IMR-90 (cell line): ENCODE data around the gene METTL8. TPM values are rescaled to one million over a fixed set of nuclear protein-coding genes. Genes with fewer than 3 reads are reported as not detected.

Experiments used
- ATAC-seq: fragments of 200-7000 bp; cut with Tn5 transposase; 2 replicates; pipeline ENCODE4 v1.9.1; 2020; ENCODE audit warnings: low read depth, mild to moderate bottlenecking, moderate library complexity
- BruUV-seq: library from RNA; stranded (reverse); fragments of 400-500 nt; replicated peaks from 2 replicates; lab custom pipeline; 2021; lab: Mats Ljungman, UMichigan
- CTCF ChIA-PET: fragments of 300-600 bp; formaldehyde crosslinking; extraction: SDS; loops from one replicate; lab custom pipeline; 2021; ENCODE audit warnings: antibody characterized with exemption; lab: Yijun Ruan, JAX
- POLR2A ChIA-PET: fragments of 300-600 bp; sonication (Branson Sonifier 250); formaldehyde crosslinking; loops from one replicate; lab custom pipeline; 2022; ENCODE audit warnings: antibody characterized with exemption; ENCODE audit not compliant: unreplicated experiment; lab: Charles Lee
- DNase-seq: peaks from one replicate; pipeline ENCODE4 v3.0.0; 2013
- H2AFZ ChIP-seq: replicated peaks from 2 replicates; pipeline ENCODE3; 2013; ENCODE audit warnings: low read length, mild to moderate bottlenecking; ENCODE audit not compliant: poor library complexity
- H2AK5ac ChIP-seq: 2 replicates; pipeline ENCODE4 v1.6.1; 2013; ENCODE audit warnings: low read depth, low read length, inconsistent platforms
- H2AK9ac ChIP-seq: replicated peaks from 2 replicates; pipeline ENCODE3; 2013; ENCODE audit warnings: mild to moderate bottlenecking, low read depth, low read length, moderate library complexity; ENCODE audit not compliant: poor library complexity
- H2BK120ac ChIP-seq: 2 replicates; pipeline ENCODE4 v1.6.1; 2013; ENCODE audit warnings: low read depth, low read length, inconsistent platforms
- H2BK15ac ChIP-seq: 3 replicates; pipeline ENCODE4 v1.6.1; 2013; ENCODE audit warnings: low read depth, low read length, inconsistent platforms
- H2BK20ac ChIP-seq: 2 replicates; pipeline ENCODE4 v1.6.1; 2013; ENCODE audit warnings: low read depth, mild to moderate bottlenecking, inconsistent platforms, low read length, moderate library complexity
- H2BK5ac ChIP-seq: 2 replicates; pipeline ENCODE4 v1.6.1; 2013; ENCODE audit warnings: mild to moderate bottlenecking, low read depth, low read length, inconsistent platforms; ENCODE audit not compliant: poor library complexity, severe bottlenecking
- H3K14ac ChIP-seq: replicated peaks from 2 replicates; pipeline ENCODE4 v1.6.1; 2013; ENCODE audit warnings: low read depth, low read length, inconsistent platforms
- H3K18ac ChIP-seq: 2 replicates; pipeline ENCODE4 v1.6.1; 2013; ENCODE audit warnings: low read depth, low read length, control low read depth
- H3K23ac ChIP-seq: 2 replicates; pipeline ENCODE4 v1.6.1; 2013; ENCODE audit warnings: low read depth, low read length, inconsistent platforms
- H3K27ac ChIP-seq: 2 replicates; pipeline ENCODE4 v1.5.1; 2013; ENCODE audit warnings: mild to moderate bottlenecking, control low read depth, low read length; ENCODE audit not compliant: insufficient read depth
- H3K27me3 ChIP-seq: 2 replicates; pipeline ENCODE4 v1.6.1; 2013; ENCODE audit warnings: low read length; ENCODE audit not compliant: control insufficient read depth, insufficient read depth
- H3K36me3 ChIP-seq: 2 replicates; pipeline ENCODE4 v1.6.1; 2013; ENCODE audit warnings: low read length, mixed read lengths; ENCODE audit not compliant: control insufficient read depth, insufficient read depth
- H3K4ac ChIP-seq: 2 replicates; pipeline ENCODE4 v1.6.1; 2013; ENCODE audit warnings: low read depth, low read length, inconsistent platforms
- H3K4me1 ChIP-seq: 2 replicates; pipeline ENCODE4 v1.6.1; 2013; ENCODE audit warnings: low read length, mixed read lengths; ENCODE audit not compliant: control insufficient read depth, insufficient read depth
- H3K4me2 ChIP-seq: 2 replicates; pipeline ENCODE4 v1.6.1; 2013; ENCODE audit warnings: low read depth, mild to moderate bottlenecking, control low read depth, low read length, moderate library complexity
- H3K4me3 ChIP-seq: 2 replicates; pipeline ENCODE4 v1.5.1; 2013; ENCODE audit warnings: low read depth, mild to moderate bottlenecking, control low read depth, low read length, moderate library complexity; ENCODE audit not compliant: insufficient read depth
- H3K56ac ChIP-seq: 2 replicates; pipeline ENCODE4 v1.6.1; 2013; ENCODE audit warnings: low read length, inconsistent platforms; ENCODE audit not compliant: insufficient read depth; ENCODE audit errors: extremely low read depth
- H3K79me1 ChIP-seq, 2 experiments: 2 replicates each; pipeline ENCODE4 v1.6.1; 2013; ENCODE audit warnings: low read length in 2 of 2, inconsistent platforms in 1 of 2, low read depth in 1 of 2
- H3K9ac ChIP-seq: 2 replicates; pipeline ENCODE4 v1.6.1; 2013; ENCODE audit warnings: low read depth, low read length, control low read depth
- H3K9me1 ChIP-seq: 2 replicates; pipeline ENCODE4 v1.6.1; 2013; ENCODE audit warnings: low read length, inconsistent platforms; ENCODE audit not compliant: insufficient read depth
- H3K9me3 ChIP-seq: 2 replicates; pipeline ENCODE4 v1.6.1; 2013; ENCODE audit warnings: low read length; ENCODE audit not compliant: control insufficient read depth, insufficient read depth
- H4K20me1 ChIP-seq: 2 replicates; pipeline ENCODE4 v1.6.1; 2013; ENCODE audit warnings: low read length, inconsistent platforms; ENCODE audit not compliant: insufficient read depth
- H4K5ac ChIP-seq: 2 replicates; pipeline ENCODE4 v1.6.1; 2013; ENCODE audit warnings: mild to moderate bottlenecking, low read depth, low read length, control low read depth
- H4K8ac ChIP-seq, 2 experiments: 2 replicates each; pipeline ENCODE4 v1.6.1; 2013; ENCODE audit warnings: low read depth in 2 of 2, low read length in 2 of 2, control low read depth in 1 of 2, inconsistent platforms in 1 of 2
- H4K91ac ChIP-seq: 2 replicates; pipeline ENCODE4 v1.6.1; 2013; ENCODE audit warnings: low read depth, low read length, inconsistent platforms; ENCODE audit not compliant: insufficient read depth
- BHLHE40 ChIP-seq: fragments of 150-350 bp; IDR thresholded peaks from 2 replicates; pipeline ENCODE4 v1.6.1; 2016; ENCODE audit warnings: mild to moderate bottlenecking, low read depth, low read length
- CEBPB ChIP-seq: IDR thresholded peaks from 2 replicates; pipeline ENCODE4 v1.6.1; 2012; ENCODE audit warnings: low read depth, low read length, improper control_type of control experiment
- CHD1 ChIP-seq: IDR thresholded peaks from 2 replicates; pipeline ENCODE4 v1.6.1; 2012; ENCODE audit warnings: low read depth, low read length, improper control_type of control experiment
- FOS ChIP-seq: fragments of 150-350 bp; IDR thresholded peaks from 2 replicates; pipeline ENCODE4 v1.6.1; 2016; ENCODE audit warnings: low read depth, low read length
- MXI1 ChIP-seq: IDR thresholded peaks from 2 replicates; pipeline ENCODE4 v1.6.1; 2012; ENCODE audit warnings: low read depth, mild to moderate bottlenecking, low read length, moderate library complexity, borderline replicate concordance
- NFE2L2 ChIP-seq: fragments of 150-350 bp; IDR thresholded peaks from 2 replicates; pipeline ENCODE4 v1.6.1; 2016; ENCODE audit warnings: low read depth, mild to moderate bottlenecking, low read length
- POLR2A ChIP-seq: IDR thresholded peaks from 2 replicates; pipeline ENCODE4 v1.6.1; 2012; ENCODE audit warnings: mild to moderate bottlenecking, low read depth, low read length
- RAD21 ChIP-seq: IDR thresholded peaks from 2 replicates; pipeline ENCODE4 v1.6.1; 2012; ENCODE audit warnings: low read length, improper control_type of control experiment
- RCOR1 ChIP-seq: IDR thresholded peaks from 2 replicates; pipeline ENCODE4 v1.6.1; 2012; ENCODE audit warnings: mild to moderate bottlenecking, low read length, improper control_type of control experiment; ENCODE audit not compliant: insufficient replicate concordance
- RFX5 ChIP-seq: IDR thresholded peaks from 2 replicates; pipeline ENCODE4 v1.8.0; 2012; ENCODE audit warnings: low read depth, mild to moderate bottlenecking, low read length, moderate library complexity
- SMC3 ChIP-seq: fragments of 150-350 bp; IDR thresholded peaks from 2 replicates; pipeline ENCODE4 v1.6.1; 2016; ENCODE audit warnings: low read depth, mild to moderate bottlenecking, antibody characterized with exemption, low read length, moderate library complexity
- WGBS, 2 experiments: methylation state at CpG; one replicate each; pipeline versions ENCODE4 v1.1.5 to v1.1.7; 2013; ENCODE audit warnings: missing lambda C conversion rate in 2 of 2; ENCODE audit not compliant: insufficient read length in 1 of 2; ENCODE audit errors: extremely low coverage in 2 of 2; 5-methylcytosine and 5-hydroxymethylcytosine counted together
- dilution Hi-C: fragments of 300-500 bp; cut with HindIII; formaldehyde crosslinking; loops from one replicate; pipeline ENCODE4 v1.14.3; 2018; ENCODE audit warnings: low sequenced_read_pairs; ENCODE audit not compliant: unreplicated experiment
- in situ Hi-C: fragments of 300-500 bp; cut with MboI; formaldehyde crosslinking; loops from 3 replicates; pipeline ENCODE4 v1.14.3; 2019; ENCODE audit warnings: low sequenced_read_pairs, inconsistent platforms, mixed read lengths
- intact Hi-C: fragments of 100-400 bp; cut with micrococcal nuclease; formaldehyde crosslinking; loops from 2 replicates; pipeline ENCODE4 v1.10.0; 2022
- polyA plus RNA-seq, 3 experiments: library from polyadenylated mRNA; depleted of rRNA; stranded (reverse); fragments of >200 nt; gene quantifications; 2 replicates each; pipeline ENCODE4 v1.2.3, GENCODE V29; 2012; ENCODE audit warnings: low replicate concordance in 1 of 3
- total RNA-seq: library from RNA; depleted of rRNA; stranded (reverse); fragments of >200 nt; gene quantifications from 2 replicates; pipeline ENCODE4 v1.2.3, GENCODE V29; 2012
- TF ChIP-seq, protein P1 (sequence below): conservative IDR thresholded peaks from 2 replicates; pipeline ENCODE4 v1.5.1; 2012; ENCODE audit warnings: mild to moderate bottlenecking, low read depth, low read length, improper control_type of control experiment
- TF ChIP-seq, protein P2 (sequence below): fragments of 150-350 bp; IDR thresholded peaks from 2 replicates; pipeline ENCODE4 v1.6.1; 2016; ENCODE audit warnings: low read depth, mild to moderate bottlenecking, low read length, moderate library complexity, borderline replicate concordance

Gene METTL8
- total and polyA plus RNA-seq, 2 of the 4 experiments (the other 2 are of a cell fraction) = 6.9 to 10.6 TPM

DNA sequence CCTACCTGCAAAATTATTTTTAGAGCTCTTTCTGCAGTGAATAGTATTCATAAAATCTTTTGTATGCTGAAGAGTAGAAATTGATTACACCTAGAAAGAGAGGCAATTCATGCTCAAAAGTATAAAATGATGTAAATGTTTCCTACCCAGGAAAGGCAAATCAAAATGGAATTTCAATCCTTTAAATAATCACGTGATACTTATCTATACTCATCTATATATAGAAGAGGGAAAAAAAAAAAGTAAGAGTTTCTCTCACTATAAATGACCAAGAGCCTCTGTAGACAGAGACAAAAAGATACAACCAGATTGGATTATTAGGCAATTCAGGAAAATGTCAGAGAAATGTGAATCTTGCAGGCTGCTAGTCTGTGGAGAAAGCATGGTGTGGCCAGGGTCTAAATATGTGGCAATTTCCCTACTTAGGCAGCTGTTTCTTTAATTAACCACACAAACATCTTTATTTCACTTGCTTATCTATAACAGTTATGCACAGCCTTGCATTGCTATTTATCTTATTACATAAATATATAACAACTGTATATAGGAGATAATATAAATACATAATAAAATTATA, 39.5 kb downstream of the METTL8 start:
- intact Hi-C loops = no loop called here

More for the DNA sequence above, 39.5 kb downstream of the METTL8 start:
- Histone ChIP-seq H2AK5ac (no peak overlapping the region), H3K4me2 (no peak overlapping the region), H2AK9ac (no peak overlapping the region), H2BK5ac (no peak overlapping the region), H3K4ac (no peak overlapping the region), H3K9me3 (no peaks in the 10 kb centered on the region), H4K8ac (no peak overlapping the region), H3K9ac (no peak overlapping the region), H2BK15ac (no peak overlapping the region), H3K79me1 (peaks cover 0 to 10% of the 10 kb centered on the region in 2 experiments; a peak in 1 of 4 replicates), H2BK20ac (no peak overlapping the region), H3K27ac (no peak overlapping the region), H2AFZ (no peak overlapping the region), H3K14ac (no peak overlapping the region), H3K27me3 (no peaks in the 10 kb centered on the region), H3K4me3 (no peak overlapping the region), H3K9me1 (0 out of 2 replicates have a peak, but pooled peaks cover 4% of the 10 kb centered on the region), H4K91ac (no peak overlapping the region), H3K18ac (no peak overlapping the region), H4K20me1 (no peaks in the 10 kb centered on the region), H3K36me3 (no peaks in the 10 kb centered on the region), H4K5ac (no peak overlapping the region), H3K4me1 (peaks cover 3% of the 10 kb centered on the region), H2BK120ac (no peak overlapping the region), H3K56ac (no peak overlapping the region), H3K23ac (no peak overlapping the region)
- BruUV-seq = no TSS peak
- WGBS, 2 experiments = no CpG with 5 or more reads among the region's 1 CpG
- DNase-seq = no peak
- TF ChIP-seq RFX5 = no peak
- no peak for TF ChIP-seq NFE2L2
- TF ChIP-seq CHD1 = no peak
- no peak for TF ChIP-seq FOS
- TF ChIP-seq, protein P1, sequence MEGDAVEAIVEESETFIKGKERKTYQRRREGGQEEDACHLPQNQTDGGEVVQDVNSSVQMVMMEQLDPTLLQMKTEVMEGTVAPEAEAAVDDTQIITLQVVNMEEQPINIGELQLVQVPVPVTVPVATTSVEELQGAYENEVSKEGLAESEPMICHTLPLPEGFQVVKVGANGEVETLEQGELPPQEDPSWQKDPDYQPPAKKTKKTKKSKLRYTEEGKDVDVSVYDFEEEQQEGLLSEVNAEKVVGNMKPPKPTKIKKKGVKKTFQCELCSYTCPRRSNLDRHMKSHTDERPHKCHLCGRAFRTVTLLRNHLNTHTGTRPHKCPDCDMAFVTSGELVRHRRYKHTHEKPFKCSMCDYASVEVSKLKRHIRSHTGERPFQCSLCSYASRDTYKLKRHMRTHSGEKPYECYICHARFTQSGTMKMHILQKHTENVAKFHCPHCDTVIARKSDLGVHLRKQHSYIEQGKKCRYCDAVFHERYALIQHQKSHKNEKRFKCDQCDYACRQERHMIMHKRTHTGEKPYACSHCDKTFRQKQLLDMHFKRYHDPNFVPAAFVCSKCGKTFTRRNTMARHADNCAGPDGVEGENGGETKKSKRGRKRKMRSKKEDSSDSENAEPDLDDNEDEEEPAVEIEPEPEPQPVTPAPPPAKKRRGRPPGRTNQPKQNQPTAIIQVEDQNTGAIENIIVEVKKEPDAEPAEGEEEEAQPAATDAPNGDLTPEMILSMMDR = no peak
- TF ChIP-seq, protein P2, sequence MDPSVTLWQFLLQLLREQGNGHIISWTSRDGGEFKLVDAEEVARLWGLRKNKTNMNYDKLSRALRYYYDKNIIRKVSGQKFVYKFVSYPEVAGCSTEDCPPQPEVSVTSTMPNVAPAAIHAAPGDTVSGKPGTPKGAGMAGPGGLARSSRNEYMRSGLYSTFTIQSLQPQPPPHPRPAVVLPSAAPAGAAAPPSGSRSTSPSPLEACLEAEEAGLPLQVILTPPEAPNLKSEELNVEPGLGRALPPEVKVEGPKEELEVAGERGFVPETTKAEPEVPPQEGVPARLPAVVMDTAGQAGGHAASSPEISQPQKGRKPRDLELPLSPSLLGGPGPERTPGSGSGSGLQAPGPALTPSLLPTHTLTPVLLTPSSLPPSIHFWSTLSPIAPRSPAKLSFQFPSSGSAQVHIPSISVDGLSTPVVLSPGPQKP = no peak
- TF ChIP-seq BHLHE40 = no peak
- TF ChIP-seq SMC3 = no peak
- no peak for TF ChIP-seq RCOR1
- no peak for TF ChIP-seq MXI1
- TF ChIP-seq RAD21 = no peak
- TF ChIP-seq CEBPB = no peak
- no peak for TF ChIP-seq POLR2A
- dilution Hi-C loops = no loop called here
- no peak for ATAC-seq
- ChIA-PET POLR2A (no interaction called here), CTCF (interaction anchor here (0.6 to 1.1 kb wide), 3 partner anchors 34 to 314 kb away, joined by 3 read pairs; no protein-coding TSS in a partner anchor)
- in situ Hi-C loops = no loop called here
